HG03060 (cell line): ENCODE data around the gene IGSF9B.

Experiments
- ATAC-seq: cut with Tn5 transposase; IDR thresholded peaks from one replicate; pipeline ENCODE4 v1.9.1; 2021; ENCODE audit warnings: low read depth, moderate number of reproducible peaks; ENCODE audit not compliant: unreplicated experiment

The IGSF9B gene

GRCh38 chr11:133903875-133904817 lies 52.6 kb downstream of the IGSF9B start:
- no peak for ATAC-seq

GRCh38 chr11:133903056-133903455 lies 53.7 kb downstream of the IGSF9B start:
- ATAC-seq: no peak

- ATAC-seq: no peak
Observed at GRCh38 chr11:133902506-133902905, 54.3 kb downstream of the IGSF9B start.

GRCh38 chr11:133901999-133902398 lies 54.8 kb downstream of the IGSF9B start:
- no peak for ATAC-seq

DNA sequence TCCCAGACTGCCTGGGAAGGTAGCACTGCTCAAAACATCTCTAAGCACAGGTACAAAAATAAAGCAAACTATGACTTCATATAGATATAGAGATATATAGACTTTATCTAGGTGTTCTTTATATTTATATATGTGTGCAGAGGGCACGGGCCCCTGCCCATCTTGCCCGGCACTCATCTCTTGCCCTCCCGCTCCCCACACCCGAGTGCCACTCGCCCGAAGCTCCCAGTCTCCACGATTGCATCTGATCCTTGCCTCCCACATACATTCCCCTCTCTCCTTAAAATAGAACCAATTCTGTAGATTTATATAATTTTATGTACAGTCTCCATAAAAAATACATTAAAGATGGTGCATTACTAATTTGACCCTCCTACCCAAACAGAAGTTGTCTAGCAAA lies 55.5 kb downstream of the IGSF9B start:
- ATAC-seq: no peak

DNA sequence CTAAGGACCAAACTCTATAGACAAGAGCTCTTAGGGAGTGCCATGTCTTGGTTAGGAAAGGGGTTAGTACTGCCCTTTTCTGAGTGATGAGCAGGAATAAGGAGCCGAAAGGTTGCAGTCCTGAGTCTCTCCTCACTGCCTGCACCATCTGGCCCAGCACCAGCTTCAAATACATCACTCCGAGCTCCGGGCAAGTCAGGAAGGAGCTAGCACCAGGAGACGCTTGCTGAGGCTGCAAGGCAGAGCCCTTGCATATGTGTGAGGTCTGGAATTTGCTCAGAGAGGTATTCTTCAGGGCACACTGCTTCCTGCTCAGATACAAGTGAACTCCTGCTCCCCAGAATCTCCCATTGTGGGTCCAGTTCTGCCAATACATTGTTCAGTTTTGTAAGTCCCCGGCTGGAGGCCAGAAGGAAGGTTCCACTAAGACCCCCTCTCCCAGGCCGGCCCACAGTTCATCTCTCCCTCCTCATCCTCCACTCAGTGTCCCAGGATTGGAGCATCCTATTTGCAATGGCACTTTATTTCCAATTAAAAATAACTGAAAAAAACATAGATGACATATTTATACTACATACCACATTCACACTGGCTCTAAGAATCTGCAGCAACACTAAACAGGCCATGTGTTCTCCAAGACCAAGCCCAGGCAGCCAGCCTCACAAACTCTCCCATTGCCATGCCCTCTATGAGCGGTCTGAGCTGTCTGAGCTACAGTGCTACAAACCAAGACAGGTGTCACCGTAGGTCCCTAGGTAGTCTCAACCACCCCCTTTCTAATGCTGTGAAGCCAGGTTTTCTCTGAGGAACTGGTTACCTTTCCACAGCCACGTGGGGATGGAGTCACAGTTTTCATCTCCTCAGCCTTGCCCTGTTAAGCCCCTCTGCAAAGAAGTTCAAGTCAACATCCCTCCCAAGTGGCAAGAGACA lies 56.3 kb downstream of the IGSF9B start:
- ATAC-seq: no peak

DNA sequence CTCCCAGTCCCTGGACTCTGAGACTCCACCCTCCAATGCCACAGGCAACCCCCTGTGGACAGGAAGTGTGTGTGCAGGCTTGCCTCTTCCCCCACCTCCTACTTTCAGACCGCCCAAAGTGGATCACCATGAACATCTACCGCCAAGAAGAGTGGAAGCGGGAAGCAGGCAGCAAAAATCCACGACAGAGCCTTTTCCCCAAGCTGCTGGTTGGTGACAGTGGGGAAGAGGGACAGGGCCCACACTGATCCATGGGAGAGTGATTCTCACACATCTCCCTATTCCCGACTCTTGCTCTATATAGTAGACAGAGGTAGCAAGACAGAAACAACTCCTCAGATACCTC lies 58.0 kb downstream of the IGSF9B start:
- no peak for ATAC-seq

DNA sequence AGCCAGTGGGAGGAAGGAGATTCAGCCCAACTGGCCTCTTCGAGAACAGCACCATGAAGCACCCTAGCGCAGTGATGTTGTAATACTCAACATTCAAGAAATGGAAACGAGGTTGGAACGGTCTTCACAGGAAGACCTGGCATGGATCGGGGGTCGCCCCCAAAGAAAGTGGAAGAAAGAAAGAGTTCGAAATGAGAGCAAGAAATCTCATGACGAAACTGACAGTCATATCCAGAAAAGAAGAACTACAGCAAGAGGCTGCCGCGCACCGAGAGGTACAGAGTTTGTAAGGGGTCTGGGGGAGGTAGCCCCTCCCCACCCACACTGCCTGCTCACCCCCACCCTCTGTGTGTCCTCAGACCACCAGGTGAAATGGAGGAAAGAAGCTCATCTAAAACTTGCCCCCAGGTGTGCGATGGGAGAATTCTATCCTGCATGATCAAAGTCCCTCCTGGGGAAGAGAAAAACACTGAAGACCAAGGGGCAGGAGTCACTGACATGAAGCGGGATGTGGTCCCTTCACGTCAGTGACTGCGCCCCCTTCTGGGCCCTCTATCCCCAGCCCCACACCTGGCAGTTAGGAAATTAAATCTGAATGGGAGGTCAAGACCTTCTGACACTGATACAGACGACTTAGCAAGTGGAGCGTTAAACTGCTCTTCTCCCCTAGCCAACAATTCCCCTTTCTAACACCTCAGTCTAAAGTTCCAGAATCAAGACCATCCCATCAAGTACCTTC lies 58.6 kb downstream of the IGSF9B start:
- ATAC-seq: no peak

DNA sequence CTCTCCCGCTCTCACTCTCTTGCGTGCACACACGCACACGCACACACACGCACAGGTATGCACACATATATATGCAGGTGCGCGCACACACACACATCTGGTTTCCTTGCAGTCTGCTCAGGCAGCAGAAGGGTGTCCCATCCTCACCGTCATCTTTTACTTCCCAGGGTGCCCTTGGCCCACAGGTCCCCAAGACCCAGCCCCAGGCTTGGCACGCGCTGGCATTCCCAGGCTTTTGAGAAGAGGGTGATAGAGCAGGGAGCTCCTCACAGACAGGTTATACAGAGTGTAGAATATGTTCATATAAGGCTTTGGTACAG lies 59.5 kb downstream of the IGSF9B start:
- no peak for ATAC-seq

GRCh38 chr11:133896642-133897330 lies 60.0 kb downstream of the IGSF9B start:
- ATAC-seq: no peak

GRCh38 chr11:133896028-133896427 lies 60.7 kb downstream of the IGSF9B start:
- ATAC-seq: peak; percentile 59

GRCh38 chr11:133895551-133895950 lies 61.2 kb downstream of the IGSF9B start:
- no peak for ATAC-seq

GRCh38 chr11:133895061-133895479 lies 61.7 kb downstream of the IGSF9B start:
- ATAC-seq: no peak

GRCh38 chr11:133893381-133893780 lies 63.4 kb downstream of the IGSF9B start:
- no peak for ATAC-seq

GRCh38 chr11:133892584-133893380 lies 64.0 kb downstream of the IGSF9B start:
- ATAC-seq: no peak

GRCh38 chr11:133892126-133892525 lies 64.6 kb downstream of the IGSF9B start:
- no peak for ATAC-seq

- ATAC-seq: no peak
Observed at GRCh38 chr11:133889893-133890292, 66.9 kb downstream of the IGSF9B start.

- no peak for ATAC-seq
Observed at GRCh38 chr11:133889188-133889587, 67.6 kb downstream of the IGSF9B start.

DNA sequence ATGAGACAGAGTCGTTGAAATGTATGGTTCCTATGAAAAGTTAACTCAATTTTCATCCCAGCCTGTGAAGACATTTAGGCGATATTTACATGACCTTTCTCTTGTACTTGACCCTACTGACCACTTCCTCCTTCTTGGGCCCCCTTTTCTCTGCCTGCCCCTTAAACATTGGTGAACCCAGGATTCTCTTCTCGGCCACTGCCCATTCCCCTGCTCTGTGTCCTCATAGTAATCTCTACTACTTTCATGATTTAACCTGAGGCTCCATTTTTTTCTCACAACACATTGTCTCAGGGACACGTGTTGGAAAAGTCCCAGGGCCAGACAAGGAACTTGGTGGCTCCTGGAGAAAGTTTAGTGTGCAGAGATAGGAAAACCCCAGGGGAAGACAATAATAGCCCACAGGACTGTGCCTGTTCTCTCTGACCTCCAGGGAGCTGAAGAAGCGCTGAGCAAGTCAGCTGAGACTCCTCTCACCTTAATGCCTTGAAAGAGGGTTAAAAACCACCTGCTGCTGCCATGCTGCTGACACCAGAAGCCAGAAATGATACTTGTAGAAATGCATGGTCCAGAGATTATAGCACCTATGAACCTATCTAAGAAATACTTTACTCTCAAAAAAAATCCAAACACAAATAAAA lies 69.0 kb downstream of the IGSF9B start:
- ATAC-seq: no peak
